Upper lobe of left lung (tissue), 6 donors: ENCODE measurements around the gene BMI1. TPM values are rescaled to one million over a fixed set of nuclear protein-coding genes. Genes with fewer than 3 reads are reported as not detected.

Experiments
- ATAC-seq, 2 donors: fragments of 200-7000 bp; cut with Tn5 transposase; one replicate each; pipeline ENCODE4 v1.9.1; 2022; ENCODE audit warnings: mild to moderate bottlenecking in 2 of 2, moderate library complexity in 2 of 2; ENCODE audit not compliant: low FRiP score in 2 of 2
- DNase-seq, 2 donors: peaks; one replicate each; pipeline ENCODE4 v3.0.0-alpha.2; 2019 to 2020
- H3K27ac ChIP-seq, 4 donors: fragments of 200-600 bp; sonication (generic); one replicate each; pipeline ENCODE4 v1.5.1; 2016 to 2019
- H3K27me3 ChIP-seq, 4 donors: fragments of 200-600 bp; sonication (generic); one replicate each; pipeline ENCODE4 v1.5.1; 2017 to 2019
- H3K36me3 ChIP-seq, 4 donors: fragments of 200-600 bp; sonication (generic); one replicate each; pipeline ENCODE4 v1.5.1; 2016 to 2019
- H3K4me1 ChIP-seq, 4 donors: fragments of 200-600 bp; sonication (generic); one replicate each; pipeline ENCODE4 v1.5.1; 2018 to 2019
- H3K4me3 ChIP-seq, 4 donors: fragments of 200-600 bp; sonication (generic); one replicate each; pipeline ENCODE4 v1.5.1; 2017 to 2019; ENCODE audit warnings: mild to moderate bottlenecking in 2 of 4, moderate library complexity in 1 of 4
- H3K9me3 ChIP-seq, 4 donors: fragments of 200-600 bp; sonication (generic); one replicate each; pipeline ENCODE4 v1.5.1; 2018 to 2019
- CTCF ChIP-seq, 6 experiments: fragments of 450-650 bp in 4 of 6; fragments of 200-600 bp in 2 of 6; sonication (generic) in 2 of 6; IDR thresholded peaks; one replicate each; pipeline ENCODE4 v1.5.1; 2016 to 2019; ENCODE audit warnings: antibody characterized with exemption in 6 of 6
- EP300 ChIP-seq, 4 donors: sonication (generic); formaldehyde crosslinking; IDR thresholded peaks; one replicate each; pipeline ENCODE4 v1.5.1; 2017; ENCODE audit warnings: antibody characterized with exemption in 4 of 4, control low read depth in 2 of 4
- POLR2A ChIP-seq, 4 donors: fragments of 450-650 bp; IDR thresholded peaks; one replicate each; pipeline ENCODE4 v1.5.1; 2016 to 2017; ENCODE audit warnings: antibody characterized with exemption in 4 of 4, mild to moderate bottlenecking in 2 of 4
- POLR2AphosphoS5 ChIP-seq, 2 donors: sonication (generic); formaldehyde crosslinking; IDR thresholded peaks; one replicate each; pipeline ENCODE4 v1.5.1; 2017; ENCODE audit warnings: antibody characterized with exemption in 2 of 2
- WGBS, 2 donors: methylation state at CpG; one replicate each; pipeline ENCODE4 v1.1.5; 2017 to 2018; 5-methylcytosine and 5-hydroxymethylcytosine counted together
- total RNA-seq, 6 donors: library from RNA; depleted of rRNA in 4 of 6; stranded (reverse); fragments of >200 nt in 4 of 6; gene quantifications; one replicate each; pipeline versions ENCODE4 v1.1.0 to v1.2.1, GENCODE V29; 2016 to 2021
- donor health status: DM: no; HTN: no; CAD: no; lungs with moderate emphysema.
- donor health status: DM: no; HTN: yes; CAD: no; lungs with severe emphysema.

Gene BMI1
- total RNA-seq, 6 donors from 2014 or later = 13.0 to 73.3 (median 41.5) TPM

GRCh38 chr10:22293747-22294404, 27.0 kb upstream of the BMI1 start:
- Histone ChIP-seq H3K4me1 (no peaks in the 10 kb centered on the region), H3K9me3 (no peaks in the 10 kb centered on the region), H3K27ac (no peak overlapping the region), H3K4me3 (no peak overlapping the region), H3K36me3 (no peaks in the 10 kb centered on the region), H3K27me3 (no peaks in the 10 kb centered on the region)
- DNase-seq (no peak), ATAC-seq (no peak)
- WGBS, 2 donors = 91 to 92% methylated on average over 3 of the region's 3 CpGs
- TF ChIP-seq POLR2AphosphoS5 (IDR thresholded peaks at IDR 0.05) (no peak), CTCF (IDR thresholded peaks at IDR 0.05) (no peak), POLR2A (IDR thresholded peaks at IDR 0.05) (no peak), EP300 (IDR thresholded peaks at IDR 0.05) (no peak)

- WGBS, 2 donors = 35 to 51% methylated on average over 2 of the region's 2 CpGs
Observed at GRCh38 chr10:22294694-22295093, 26.2 kb upstream of the BMI1 start.

GRCh38 chr10:22301193-22301592, 19.7 kb upstream of the BMI1 start:
- WGBS, 2 donors = 93 to 100% methylated on average over 4 of the region's 4 CpGs
- Histone ChIP-seq H3K4me3 (no peak overlapping the region), H3K4me1 (no peaks in the 10 kb centered on the region), H3K27me3 (no peaks in the 10 kb centered on the region), H3K36me3 (no peaks in the 10 kb centered on the region), H3K27ac (no peak overlapping the region), H3K9me3 (no peaks in the 10 kb centered on the region)
- no peak for ATAC-seq
- peak in 1 of 2 donors; percentile 9 for DNase-seq
- no peak for TF ChIP-seq POLR2AphosphoS5 (IDR thresholded peaks at IDR 0.05)
- TF ChIP-seq EP300 (IDR thresholded peaks at IDR 0.05) = no peak
- TF ChIP-seq CTCF (IDR thresholded peaks at IDR 0.05) = no peak

More at GRCh38 chr10:22294694-22295093, 26.2 kb upstream of the BMI1 start:
- H3K4me3 ChIP-seq = no peak overlapping the region
- ATAC-seq (no peak), DNase-seq (no peak)
- H3K27ac ChIP-seq = no peak overlapping the region
- no peaks in the 10 kb centered on the region for H3K27me3 ChIP-seq
- no peaks in the 10 kb centered on the region for H3K36me3 ChIP-seq
- TF ChIP-seq POLR2AphosphoS5 (IDR thresholded peaks at IDR 0.05) (no peak), CTCF (IDR thresholded peaks at IDR 0.05) (no peak)
- H3K4me1 ChIP-seq = no peaks in the 10 kb centered on the region
- H3K9me3 ChIP-seq = no peaks in the 10 kb centered on the region

DNA sequence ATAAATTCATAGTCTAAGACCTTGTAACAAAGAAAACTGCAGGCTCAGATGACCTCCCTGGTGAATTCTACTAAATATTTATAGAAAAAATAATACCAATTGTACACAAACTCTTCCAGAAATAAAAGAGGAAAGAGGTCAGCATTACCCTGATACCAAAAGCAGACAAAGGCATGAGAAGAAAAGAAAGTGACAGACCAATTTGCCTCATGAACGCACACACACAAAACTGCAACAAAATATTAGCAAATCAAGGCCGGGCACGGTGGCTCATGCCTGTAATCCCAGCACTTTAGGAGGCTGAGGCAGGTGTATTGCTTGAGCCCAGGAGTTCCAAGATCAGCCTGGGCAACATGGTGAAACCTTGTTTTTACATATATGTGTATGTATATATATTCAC, 17.4 kb upstream of the BMI1 start:
- no peaks in the 10 kb centered on the region for H3K36me3 ChIP-seq
- H3K27ac ChIP-seq = no peak overlapping the region
- H3K4me1 ChIP-seq = no peaks in the 10 kb centered on the region
- WGBS, 2 donors = 91 to 93% methylated on average over 3 of the region's 3 CpGs
- H3K27me3 ChIP-seq = no peaks in the 10 kb centered on the region
- TF ChIP-seq POLR2A (IDR thresholded peaks at IDR 0.05) (no peak), CTCF (IDR thresholded peaks at IDR 0.05) (no peak)
- no peaks in the 10 kb centered on the region for H3K9me3 ChIP-seq
- no peak for ATAC-seq
- no peak for DNase-seq
- no peak overlapping the region for H3K4me3 ChIP-seq

GRCh38 chr10:22305721-22306120, 15.2 kb upstream of the BMI1 start:
- H3K27me3 ChIP-seq = no peaks in the 10 kb centered on the region
- H3K9me3 ChIP-seq = no peaks in the 10 kb centered on the region
- no peak for ATAC-seq
- WGBS, 2 donors = 75 to 78% methylated on average over 2 of the region's 2 CpGs
- no peaks in the 10 kb centered on the region for H3K4me1 ChIP-seq
- H3K36me3 ChIP-seq = no peaks in the 10 kb centered on the region
- DNase-seq = no peak
- no peak overlapping the region for H3K4me3 ChIP-seq
- no peak overlapping the region for H3K27ac ChIP-seq
- TF ChIP-seq EP300 (IDR thresholded peaks at IDR 0.05) = no peak
- no peak for TF ChIP-seq POLR2A (IDR thresholded peaks at IDR 0.05)
- TF ChIP-seq POLR2AphosphoS5 (IDR thresholded peaks at IDR 0.05) = no peak
- no peak for TF ChIP-seq CTCF (IDR thresholded peaks at IDR 0.05)
